Stimulated activated naive CD8-positive, alpha-beta T cell treated with anti-CD3 and anti-CD28 coated beads, Interleukin-15, Interleukin-2, amounts not matched to agents 100 ng/mL and 50 ng/mL, for 24 hours (primary cell): Measurements from ENCODE around the gene ZNF516.

Experiments
- H3K27ac Mint-ChIP-seq: one replicate; pipeline ENCODE4 v1.8.0; 2021; ENCODE audit warnings: mild to moderate bottlenecking, mixed read lengths
- H3K27me3 Mint-ChIP-seq: one replicate; pipeline ENCODE4 v1.8.0; 2021; ENCODE audit warnings: mixed read lengths
- H3K36me3 Mint-ChIP-seq: one replicate; pipeline ENCODE4 v1.8.0; 2021; ENCODE audit warnings: low read depth, mixed read lengths
- H3K4me1 Mint-ChIP-seq: one replicate; pipeline ENCODE4 v1.8.0; 2021; ENCODE audit warnings: low read depth, mixed read lengths
- H3K4me3 Mint-ChIP-seq: one replicate; pipeline ENCODE4 v1.8.0; 2021; ENCODE audit warnings: mild to moderate bottlenecking, mixed read lengths
- H3K9me3 Mint-ChIP-seq: one replicate; pipeline ENCODE4 v1.8.0; 2021; ENCODE audit warnings: mixed read lengths

ZNF516 gene

DNA sequence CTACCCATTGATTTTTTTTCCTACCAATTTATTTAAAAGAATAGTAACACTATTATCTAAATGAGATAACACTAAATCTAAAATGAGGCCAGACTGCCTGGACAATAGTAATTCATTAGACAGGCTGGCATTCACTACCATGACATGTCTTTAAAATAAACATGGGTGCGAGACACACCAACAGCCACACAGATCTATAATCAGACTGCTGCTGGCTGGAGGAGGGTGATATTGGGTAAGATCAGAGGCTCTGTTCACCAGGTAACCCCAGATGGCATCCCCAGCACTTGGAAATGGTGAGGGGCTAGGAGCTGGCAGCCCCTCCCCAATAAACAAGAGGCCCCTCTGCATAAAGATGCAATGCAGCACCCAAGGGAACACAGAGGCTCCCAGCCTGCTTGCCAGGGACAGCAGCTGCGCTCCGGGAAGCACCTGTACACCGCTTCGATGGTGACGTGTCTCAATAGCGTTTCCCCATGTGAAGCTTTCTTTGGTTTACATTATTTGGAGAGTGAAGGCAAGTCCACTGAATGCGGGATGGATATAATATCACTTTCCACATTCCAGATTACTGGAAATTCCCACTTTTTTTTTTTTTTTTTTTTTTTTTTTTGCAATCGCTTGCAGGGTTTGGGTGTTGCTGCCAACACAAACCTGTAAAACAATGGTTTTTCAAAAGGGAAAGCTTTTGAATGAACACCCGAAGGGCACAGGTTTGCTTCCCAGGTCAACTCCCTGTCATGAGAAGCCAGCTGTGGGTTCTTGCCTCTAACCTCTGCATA lies 159.0 kb downstream of the ZNF516 start:
- H3K4me1 Mint-ChIP-seq, result no peaks in the 10 kb centered on the region
- no peaks in the 10 kb centered on the region for H3K27me3 Mint-ChIP-seq
- H3K9me3 Mint-ChIP-seq, result no peaks in the 10 kb centered on the region
- H3K4me3 Mint-ChIP-seq, result no peak overlapping the region
- H3K36me3 Mint-ChIP-seq, result peaks cover 6% of the 10 kb centered on the region
- no peak overlapping the region for H3K27ac Mint-ChIP-seq

DNA sequence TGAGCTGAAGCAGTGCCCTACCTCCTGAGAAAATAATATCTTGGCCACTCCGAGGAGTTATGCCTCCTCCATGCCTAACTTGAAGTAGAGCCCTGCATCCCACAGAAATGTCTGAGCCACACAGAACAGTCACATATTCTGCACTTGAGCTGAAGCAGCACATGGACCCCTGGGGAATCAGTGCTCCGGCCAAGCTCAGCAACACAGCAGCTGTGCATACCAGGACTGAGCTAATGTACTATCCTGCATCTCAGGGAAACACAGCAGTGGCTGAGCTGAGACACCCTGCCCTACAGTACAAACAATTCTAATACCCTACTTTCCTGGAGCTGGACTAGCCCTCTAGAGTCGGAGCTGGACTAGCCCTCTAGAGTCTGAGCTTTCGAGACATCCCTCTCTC lies 166.9 kb downstream of the ZNF516 start:
- H3K4me1 Mint-ChIP-seq, result no peaks in the 10 kb centered on the region
- H3K9me3 Mint-ChIP-seq, result peaks cover 17% of the 10 kb centered on the region

DNA sequence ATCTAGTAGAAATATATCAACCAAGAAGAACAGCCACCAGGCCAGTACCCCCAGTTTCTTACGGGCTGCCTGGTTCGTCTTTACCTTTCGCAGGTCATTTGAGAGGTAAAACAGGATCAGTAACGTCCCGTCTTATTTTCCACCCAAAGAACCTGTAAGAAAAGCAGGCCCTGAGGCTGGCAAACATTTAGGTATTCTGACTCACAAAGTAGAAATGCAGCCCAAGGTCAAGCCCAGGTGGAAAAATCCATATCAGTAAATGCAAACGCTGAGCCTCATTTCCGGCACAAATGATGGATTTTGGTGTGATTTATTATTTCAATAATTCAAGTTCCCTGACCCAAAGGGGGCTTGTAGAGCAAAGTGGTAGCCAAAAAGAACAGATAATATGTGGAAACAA lies 171.2 kb downstream of the ZNF516 start:
- no peaks in the 10 kb centered on the region for H3K36me3 Mint-ChIP-seq
- H3K4me3 Mint-ChIP-seq, result no peak overlapping the region
- H3K4me1 Mint-ChIP-seq, result no peaks in the 10 kb centered on the region
- peaks cover 3% of the 10 kb centered on the region for H3K27me3 Mint-ChIP-seq
- no peak overlapping the region for H3K27ac Mint-ChIP-seq
- no peaks in the 10 kb centered on the region for H3K9me3 Mint-ChIP-seq

More for the DNA sequence above, 166.9 kb downstream of the ZNF516 start:
- Mint-ChIP-seq H3K4me3 (no peak overlapping the region), H3K27ac (no peak overlapping the region), H3K27me3 (peaks cover 3% of the 10 kb centered on the region), H3K36me3 (peaks cover 3% of the 10 kb centered on the region)

DNA sequence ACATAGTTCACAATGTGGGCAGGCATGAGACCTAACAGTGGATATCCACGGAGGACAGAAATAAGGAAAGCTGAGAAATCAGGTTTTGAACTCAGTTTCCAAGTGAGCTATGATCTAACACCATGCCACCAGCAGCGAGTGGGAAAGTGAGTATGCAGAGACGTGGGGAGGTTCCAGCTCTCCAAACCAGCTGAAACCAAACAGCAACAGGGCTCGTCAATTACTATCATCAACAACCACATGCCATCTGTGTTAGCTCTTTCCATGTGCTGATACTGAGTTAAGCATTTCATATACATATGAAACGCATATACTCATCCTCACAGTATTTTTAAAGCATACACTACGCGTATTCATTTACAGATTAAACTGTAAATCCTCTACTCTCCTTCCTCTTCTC lies 172.4 kb downstream of the ZNF516 start:
- no peaks in the 10 kb centered on the region for H3K9me3 Mint-ChIP-seq
- no peak overlapping the region for H3K4me3 Mint-ChIP-seq
- no peaks in the 10 kb centered on the region for H3K36me3 Mint-ChIP-seq
- no peak overlapping the region for H3K27ac Mint-ChIP-seq
- H3K4me1 Mint-ChIP-seq, result no peaks in the 10 kb centered on the region
- H3K27me3 Mint-ChIP-seq, result peaks cover 3% of the 10 kb centered on the region

DNA sequence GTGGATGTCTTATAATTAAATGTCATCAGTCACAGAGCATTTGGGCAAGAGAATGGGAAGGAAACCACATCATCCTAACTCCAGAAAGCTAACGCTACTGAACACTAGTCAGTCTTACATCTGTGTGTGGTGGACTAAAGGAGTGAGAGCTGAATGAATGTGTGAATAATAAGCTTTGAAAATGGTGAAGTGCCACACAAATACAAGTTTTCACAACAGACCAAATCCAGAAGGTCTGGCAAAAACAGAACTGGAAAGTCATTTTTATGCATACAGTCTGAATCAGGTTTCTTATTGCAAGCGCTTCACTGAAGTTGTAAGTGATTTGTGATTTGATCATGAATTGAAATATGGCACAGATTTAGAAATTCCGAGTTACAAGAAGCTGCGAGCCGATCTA lies 175.7 kb downstream of the ZNF516 start:
- no peaks in the 10 kb centered on the region for H3K9me3 Mint-ChIP-seq
- no peak overlapping the region for H3K4me3 Mint-ChIP-seq
- H3K36me3 Mint-ChIP-seq, result no peaks in the 10 kb centered on the region
- no peaks in the 10 kb centered on the region for H3K27me3 Mint-ChIP-seq
- H3K27ac Mint-ChIP-seq, result no peak overlapping the region
- no peaks in the 10 kb centered on the region for H3K4me1 Mint-ChIP-seq

DNA sequence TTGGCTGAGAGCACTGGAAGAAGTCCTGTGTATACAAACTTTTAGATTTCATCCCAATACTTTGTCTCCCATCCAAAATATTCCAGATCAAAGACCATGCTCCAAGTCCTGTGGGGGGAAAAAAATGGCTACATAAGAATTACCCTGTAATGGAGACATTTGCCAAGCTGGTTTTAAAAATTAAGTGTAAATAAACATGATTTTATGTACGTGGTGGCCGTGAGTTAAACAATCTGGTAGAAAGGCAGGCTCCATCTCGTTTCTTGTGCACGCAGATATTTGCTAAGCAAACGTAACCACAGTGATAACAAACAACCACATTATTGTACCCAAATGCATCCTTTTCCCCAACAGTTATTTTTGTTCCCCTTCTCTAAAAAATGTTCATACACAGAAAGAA lies 176.4 kb downstream of the ZNF516 start:
- H3K9me3 Mint-ChIP-seq, result no peaks in the 10 kb centered on the region
- H3K4me3 Mint-ChIP-seq, result no peak overlapping the region
- H3K4me1 Mint-ChIP-seq, result no peaks in the 10 kb centered on the region
- H3K27ac Mint-ChIP-seq, result no peak overlapping the region
- H3K27me3 Mint-ChIP-seq, result no peaks in the 10 kb centered on the region
- no peaks in the 10 kb centered on the region for H3K36me3 Mint-ChIP-seq

DNA sequence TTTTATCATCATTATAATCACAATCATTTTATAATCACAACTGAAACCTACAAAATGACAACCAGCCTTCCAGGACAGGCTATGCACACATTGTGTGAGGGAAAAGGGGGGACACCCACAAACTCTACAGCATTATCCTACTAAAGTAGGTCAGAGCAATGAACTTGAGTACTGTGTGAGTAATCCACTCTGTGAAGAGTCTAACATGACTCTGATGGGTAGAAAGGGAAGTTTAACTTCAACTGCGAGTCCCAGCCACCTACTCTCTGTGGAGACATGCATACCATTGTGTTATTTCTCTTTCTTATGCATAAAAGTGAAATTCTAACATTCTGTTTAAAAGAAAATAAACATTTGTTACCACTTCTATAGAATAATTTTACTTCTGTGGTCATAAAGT lies 177.9 kb downstream of the ZNF516 start:
- Mint-ChIP-seq H3K4me3 (no peak overlapping the region), H3K27ac (no peak overlapping the region), H3K4me1 (no peaks in the 10 kb centered on the region), H3K9me3 (no peaks in the 10 kb centered on the region), H3K27me3 (no peaks in the 10 kb centered on the region), H3K36me3 (no peaks in the 10 kb centered on the region)

DNA sequence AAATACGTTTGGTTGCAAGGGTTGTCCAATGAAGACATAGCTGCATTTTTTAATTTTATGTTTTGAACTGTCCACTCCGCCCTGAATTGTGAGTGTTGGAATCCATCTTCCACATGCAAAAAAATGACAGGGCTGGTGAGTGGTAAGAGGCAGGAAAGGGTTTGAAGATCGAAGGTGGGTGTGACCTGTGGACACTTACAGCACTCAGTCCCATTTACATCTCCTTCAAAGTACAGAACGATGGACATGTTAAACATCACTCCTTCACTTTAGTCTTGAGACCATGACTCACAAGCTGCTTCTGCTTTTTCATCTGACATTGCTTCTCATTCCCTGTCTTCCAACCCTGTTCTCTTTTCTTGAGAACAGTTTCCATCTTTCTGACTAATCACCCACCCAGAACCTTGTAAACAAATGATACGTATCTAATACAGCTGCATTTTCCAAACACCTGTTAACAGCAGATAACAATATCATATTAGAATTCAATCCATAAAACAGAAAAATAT lies 179.3 kb downstream of the ZNF516 start:
- Mint-ChIP-seq H3K9me3 (no peaks in the 10 kb centered on the region), H3K4me1 (no peaks in the 10 kb centered on the region), H3K27ac (no peak overlapping the region), H3K27me3 (no peaks in the 10 kb centered on the region), H3K4me3 (no peak overlapping the region), H3K36me3 (no peaks in the 10 kb centered on the region)

DNA sequence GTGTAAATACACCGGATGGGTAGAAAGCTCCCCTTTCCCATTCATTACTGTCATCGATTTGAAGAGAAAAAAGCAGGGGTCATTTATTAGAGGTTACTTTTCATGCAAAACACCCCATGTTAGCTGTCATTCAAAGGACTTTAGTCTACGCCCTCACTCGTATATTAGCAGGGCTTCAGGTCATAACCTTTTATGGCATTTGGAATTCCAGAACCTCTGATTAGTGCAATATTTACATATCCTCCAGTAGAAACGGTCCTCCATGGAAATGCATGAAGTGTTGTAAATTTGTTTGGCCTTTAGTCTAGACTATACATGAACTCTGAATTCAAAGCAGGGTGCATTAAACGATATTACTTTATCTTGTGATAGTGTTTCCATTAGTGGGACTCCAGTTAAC lies 180.5 kb downstream of the ZNF516 start:
- H3K9me3 Mint-ChIP-seq, result no peaks in the 10 kb centered on the region
- no peak overlapping the region for H3K4me3 Mint-ChIP-seq
- H3K4me1 Mint-ChIP-seq, result no peaks in the 10 kb centered on the region
- H3K27me3 Mint-ChIP-seq, result no peaks in the 10 kb centered on the region
- H3K27ac Mint-ChIP-seq, result no peak overlapping the region
- H3K36me3 Mint-ChIP-seq, result no peaks in the 10 kb centered on the region

DNA sequence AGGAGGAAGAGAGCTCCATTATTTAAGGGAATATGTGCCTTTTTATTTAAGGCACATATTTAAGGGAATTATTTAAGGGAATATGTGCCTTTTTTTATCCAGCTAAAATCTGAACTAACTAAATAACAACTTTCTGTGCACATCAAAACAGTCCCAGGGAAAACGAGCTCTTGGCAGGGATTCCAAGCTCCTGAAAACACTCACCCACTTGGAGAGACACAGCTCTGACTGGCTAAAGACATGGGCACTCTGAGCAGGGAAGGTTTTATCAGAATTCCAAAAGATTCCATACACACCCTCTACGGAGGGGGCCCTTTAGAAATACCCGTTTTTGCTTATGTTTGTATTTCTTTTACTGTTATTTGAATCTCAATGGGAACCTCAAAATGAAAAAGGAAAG lies 181.0 kb downstream of the ZNF516 start:
- no peaks in the 10 kb centered on the region for H3K36me3 Mint-ChIP-seq
- H3K27ac Mint-ChIP-seq, result no peak overlapping the region
- no peaks in the 10 kb centered on the region for H3K27me3 Mint-ChIP-seq
- H3K4me3 Mint-ChIP-seq, result no peak overlapping the region
- no peaks in the 10 kb centered on the region for H3K4me1 Mint-ChIP-seq
- no peaks in the 10 kb centered on the region for H3K9me3 Mint-ChIP-seq
